ENCODE measurements around the gene TMEM61. TPM values are rescaled to one million over a fixed set of nuclear protein-coding genes. Genes with fewer than 3 reads are reported as not detected.
"Not testable (repeated sequence)": the region's sequence is repeated elsewhere in the genome, so short reads cannot be mapped to it uniquely, and the experiment has no call there.

The TMEM61 gene
- total RNA-seq, 1 donor from 2014 or later: not detected

DNA sequence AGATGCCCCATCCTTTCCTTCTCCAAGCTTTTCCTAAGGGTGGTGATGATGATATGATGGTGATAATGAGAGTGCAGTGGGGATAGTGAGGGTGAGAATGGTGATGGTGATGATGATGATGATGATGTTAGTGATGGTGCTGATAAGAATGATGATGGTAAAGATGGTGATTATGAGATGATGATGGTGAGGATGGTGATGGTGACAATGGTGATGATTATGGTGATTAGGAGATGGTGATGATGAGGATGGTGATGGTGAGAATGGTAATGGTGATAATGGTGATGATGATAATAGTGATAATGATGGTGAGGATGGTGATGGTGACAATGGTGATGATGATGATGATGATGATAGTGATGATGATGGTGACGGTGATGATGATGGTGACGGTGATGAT is 22.3 kb downstream of the TMEM61 start:
- DNase-seq: no peak

DNA sequence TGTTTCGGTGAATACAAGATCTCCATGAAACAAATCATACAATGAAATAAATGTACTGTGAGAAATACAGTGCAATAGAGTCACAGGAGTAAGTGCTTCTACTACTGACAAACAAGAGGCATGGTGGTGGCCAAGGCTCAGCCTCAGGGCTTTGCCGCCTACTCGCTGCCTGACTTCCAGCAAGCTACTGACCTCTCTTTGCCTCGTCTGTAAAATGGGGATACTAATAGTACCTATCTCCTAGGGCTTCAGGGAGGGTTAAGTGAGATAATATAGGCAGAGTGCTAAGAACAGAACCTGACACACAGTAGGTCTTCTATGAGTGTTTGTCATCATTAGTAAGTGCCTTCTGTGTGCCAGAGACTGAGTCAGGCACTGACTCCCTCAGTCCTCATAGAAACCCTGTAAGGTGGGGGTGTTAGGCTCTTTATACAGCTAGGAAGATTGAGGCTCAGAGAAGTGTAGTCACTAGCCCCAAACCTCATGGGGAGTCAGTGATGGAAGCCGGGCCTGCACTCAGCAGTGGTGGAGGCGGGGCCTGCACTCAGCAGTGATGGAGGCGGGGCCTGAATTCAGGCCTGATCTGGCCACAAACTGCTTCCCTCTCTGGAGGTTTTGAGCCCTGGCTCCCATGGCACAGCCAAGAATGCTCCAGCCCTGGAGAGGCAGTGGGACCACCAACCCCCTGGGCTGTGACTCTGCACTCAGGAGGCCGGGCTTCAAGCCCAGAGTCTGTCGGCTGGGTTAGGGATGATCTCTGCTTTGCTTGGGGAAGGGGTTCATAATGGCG is 25.1 kb downstream of the TMEM61 start:
- DNase-seq: no peak

DNA sequence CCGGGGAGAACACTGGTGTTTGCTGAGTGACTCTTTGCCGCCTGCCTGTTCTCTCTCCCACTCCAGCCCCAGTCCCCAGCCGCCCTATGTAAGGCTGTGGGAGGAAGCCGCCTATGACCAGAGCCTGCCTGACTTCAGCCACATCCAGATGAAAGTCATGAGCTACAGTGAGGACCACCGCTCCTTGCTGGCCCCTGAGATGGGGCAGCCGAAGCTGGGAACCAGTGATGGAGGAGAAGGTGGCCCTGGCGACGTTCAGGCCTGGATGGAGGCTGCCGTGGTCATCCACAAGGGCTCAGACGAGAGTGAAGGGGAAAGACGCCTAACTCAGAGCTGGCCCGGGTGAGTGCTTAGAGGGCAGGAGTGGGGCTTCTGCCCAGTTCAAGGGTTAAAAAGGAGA is 26.5 kb downstream of the TMEM61 start:
- DNase-seq: no peak

DNA sequence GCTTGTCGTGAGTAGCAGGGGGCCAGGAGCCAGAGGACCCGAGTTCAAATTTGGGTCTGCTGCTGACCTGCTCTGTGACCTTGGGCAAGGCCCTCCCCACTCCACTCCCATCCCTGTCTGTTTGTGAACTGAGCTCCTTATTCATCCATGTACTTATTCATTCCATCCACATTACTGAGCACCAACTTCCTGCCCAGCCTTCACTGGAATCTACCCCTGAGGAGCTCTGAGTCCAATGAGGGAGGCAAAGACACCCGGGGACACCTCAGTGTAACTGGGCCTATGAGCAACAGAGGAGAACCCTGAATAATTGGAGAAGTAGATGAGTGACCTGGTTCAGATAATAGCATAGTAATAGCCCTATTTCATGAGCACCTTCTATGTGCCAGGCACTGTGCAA is 27.2 kb downstream of the TMEM61 start:
- DNase-seq: no peak

DNA sequence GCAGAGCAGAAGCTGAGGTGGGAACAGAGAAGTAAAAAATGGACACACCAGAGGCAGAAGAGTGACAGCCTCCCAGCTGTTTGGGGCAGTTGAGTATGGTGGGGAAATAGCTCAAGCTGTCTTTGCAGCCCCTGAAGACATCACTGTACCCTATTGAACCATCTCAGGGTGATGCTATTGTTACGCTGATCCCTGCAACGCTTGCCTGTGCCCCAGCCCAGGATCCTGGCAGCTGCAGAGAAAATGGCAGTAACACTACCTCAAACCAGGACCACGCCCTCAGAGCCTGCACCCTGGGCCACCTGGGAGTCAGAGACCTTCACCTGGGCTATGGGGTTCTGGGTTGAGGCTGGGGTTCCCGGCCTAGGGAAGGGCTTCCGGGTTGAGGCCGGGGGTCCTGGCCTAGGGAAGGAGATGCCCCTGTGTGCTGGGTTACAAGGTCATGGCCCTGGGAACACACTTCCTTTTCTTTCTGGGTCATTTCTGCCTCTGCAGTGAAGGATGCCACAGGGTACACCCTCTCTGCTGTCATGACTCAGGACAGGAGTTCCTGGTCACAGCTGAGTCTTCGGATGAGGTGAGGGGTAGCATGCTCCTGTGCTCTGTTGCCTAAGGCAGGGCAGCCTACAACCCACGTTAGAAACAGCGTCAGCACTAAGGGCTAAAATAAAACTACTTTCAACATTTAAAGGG is 29.9 kb downstream of the TMEM61 start:
- DNase-seq: no peak

DNA sequence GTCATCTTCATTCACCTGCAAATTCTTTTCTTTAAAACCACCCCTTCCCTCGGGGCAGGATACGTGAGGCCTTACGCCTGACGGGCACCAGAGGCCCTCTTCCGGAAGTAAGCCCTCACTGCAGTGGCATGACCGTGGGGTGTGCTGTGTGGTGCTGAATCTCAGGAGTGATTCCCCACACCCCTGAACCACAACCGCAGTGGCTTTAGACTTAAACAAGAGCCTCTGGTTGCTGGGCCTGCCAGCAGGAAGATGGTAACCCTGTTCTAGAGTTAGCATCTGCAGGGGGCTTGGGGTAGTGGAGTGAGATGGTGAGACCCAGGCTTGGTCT is 30.4 kb downstream of the TMEM61 start:
- no peak for DNase-seq

DNA sequence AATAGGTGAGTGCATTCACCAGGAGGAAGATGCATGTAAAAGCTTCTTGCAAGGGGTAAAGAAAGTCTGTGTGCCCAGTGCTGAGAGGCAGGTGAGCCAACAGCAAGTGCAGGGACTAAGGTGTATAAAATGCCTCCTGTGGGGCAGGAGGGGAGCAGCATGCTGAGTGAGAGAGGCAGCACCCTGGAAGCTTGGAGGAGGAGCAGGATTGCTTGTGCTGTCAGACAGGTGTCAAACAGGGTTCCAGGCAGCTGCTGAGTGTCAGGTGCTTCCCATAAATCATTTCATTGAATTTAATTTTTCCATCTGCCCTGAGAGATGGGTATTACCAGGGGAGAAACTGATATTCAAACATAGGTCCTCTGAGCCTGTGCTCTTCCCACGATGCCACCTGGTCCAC is 32.2 kb downstream of the TMEM61 start:
- no peak for DNase-seq

DNA sequence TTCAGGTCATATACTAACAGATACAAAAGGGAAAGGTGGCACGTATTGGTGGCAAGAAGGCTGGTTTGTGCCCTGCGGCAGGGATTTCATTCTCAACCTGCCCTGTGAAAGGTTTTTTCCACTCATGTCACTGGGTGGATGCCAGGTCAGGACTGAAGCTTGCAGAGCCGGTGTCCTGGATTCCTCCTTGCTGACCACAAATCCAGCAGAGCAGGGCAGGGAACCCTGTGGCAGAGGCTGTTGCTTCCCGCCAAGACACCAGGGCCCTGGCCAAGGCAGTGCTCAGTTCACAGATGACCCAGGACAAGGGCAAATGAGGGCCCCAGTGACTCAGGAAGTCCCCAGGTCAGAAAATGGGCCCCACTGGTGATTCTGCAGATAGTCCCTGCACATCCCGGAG is 34.7 kb downstream of the TMEM61 start:
- no peak for DNase-seq

DNA sequence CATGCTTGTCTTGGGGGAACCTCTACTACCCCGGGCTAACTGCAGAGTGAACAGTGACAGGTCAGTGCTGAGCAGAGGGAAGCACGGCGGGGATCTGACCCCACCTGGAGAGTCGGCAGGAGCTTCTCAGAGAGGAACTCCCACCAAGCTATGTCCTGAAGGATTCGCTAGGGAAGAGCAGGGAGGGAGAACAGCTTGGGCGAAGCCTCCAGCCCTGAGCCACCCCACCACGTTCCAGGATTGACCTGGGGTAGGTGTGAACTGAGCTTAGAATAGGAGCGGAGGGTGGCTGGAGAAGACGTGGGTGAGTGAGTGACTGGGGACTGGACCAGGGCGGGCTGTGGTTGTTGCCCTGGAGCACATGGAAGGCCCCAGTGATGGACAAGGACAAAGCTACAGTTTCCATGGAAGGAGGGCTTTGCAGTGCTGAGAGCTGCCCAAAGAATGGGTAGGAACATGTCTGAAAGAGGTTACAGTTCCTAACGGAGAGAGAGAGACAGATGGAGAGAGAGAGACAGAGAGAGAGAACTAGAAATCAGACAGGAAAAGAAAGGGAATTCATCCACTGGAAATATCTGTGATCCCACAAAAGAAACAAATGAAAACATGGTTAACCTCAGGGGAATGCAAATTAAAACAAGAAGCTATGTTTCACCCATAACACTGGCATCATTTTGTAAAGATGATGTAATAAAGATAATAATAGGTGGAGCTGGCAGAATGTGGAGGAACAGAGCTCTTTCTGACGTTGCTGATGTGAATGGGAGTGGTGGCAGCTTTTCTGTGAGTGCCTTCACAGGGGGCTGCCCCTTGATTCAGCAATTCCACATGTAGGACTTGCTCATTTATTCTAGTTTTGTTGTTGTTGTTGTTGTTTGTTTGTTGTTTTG is 35.5 kb downstream of the TMEM61 start:
- DNase-seq: no peak

DNA sequence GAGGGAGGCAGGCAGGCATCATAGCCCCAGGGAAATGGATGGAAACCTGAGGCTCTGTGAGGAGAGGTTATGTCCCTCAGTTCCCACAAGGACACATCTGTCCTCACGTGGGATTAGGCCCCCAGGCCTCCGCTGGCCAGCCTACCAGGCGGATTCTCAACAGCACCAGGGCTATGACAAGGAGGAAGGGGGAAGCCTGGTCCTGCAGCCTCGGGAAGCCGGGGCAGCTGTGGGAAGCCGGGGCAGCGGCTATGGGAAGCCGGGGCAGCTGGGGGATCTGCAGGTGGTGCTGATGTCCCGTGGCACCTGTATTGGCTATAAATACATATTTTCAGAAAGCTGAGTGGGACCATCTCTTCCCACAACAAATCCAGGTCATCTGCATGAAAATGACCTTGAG is 38.0 kb downstream of the TMEM61 start:
- no peak for DNase-seq

DNA sequence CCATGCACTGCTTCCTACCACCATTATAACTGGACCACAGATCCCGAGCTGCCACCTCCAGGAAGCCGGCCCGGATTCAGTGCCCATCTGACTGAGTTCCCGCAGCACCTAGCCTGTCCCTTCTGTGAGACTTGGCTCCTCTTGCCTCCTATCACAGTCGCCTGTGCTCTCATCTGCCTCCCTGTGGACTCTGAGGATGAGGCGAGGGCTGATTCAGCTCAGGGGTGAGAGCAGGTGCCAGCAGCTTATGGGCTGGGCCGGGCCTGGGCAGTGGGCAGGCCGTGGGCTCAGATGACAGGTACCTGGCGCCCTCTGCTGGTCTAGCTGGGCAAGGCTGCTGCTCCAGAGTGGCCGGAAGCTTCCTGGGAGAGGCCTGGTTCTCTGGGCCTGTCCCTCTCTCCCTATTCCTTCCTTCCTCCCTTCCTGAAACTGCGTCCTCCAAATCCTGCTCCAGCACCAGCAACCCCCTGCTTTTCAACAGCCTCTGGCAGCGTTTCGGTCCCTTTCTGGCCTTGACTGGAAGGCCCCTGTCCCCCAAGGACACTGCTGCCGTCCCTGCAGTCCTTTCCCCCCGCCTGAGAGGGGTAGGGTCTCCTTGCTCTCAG is 41.6 kb downstream of the TMEM61 start:
- DNase-seq: peak; percentile 95

DNA sequence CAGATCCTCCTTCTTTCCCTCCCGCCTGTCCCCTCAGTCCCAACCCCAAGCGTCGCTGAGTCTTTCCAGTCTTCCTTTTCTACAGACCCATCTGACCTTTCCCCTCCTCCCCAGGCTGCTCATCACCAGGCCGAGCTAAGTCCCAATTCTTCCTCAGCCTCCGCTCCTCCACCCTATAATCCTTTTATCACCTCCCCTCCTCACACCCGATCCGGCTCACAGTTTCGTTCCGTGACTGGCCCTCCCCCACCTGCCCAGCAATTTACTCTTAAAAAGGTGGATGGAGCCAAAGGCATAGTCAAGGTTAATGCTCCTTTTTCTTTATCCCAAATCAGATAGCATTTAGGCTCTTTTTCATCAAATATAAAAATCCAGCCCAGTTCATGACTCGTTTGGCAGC is 43.7 kb downstream of the TMEM61 start:
- not testable (repeated sequence) for DNase-seq

DNA sequence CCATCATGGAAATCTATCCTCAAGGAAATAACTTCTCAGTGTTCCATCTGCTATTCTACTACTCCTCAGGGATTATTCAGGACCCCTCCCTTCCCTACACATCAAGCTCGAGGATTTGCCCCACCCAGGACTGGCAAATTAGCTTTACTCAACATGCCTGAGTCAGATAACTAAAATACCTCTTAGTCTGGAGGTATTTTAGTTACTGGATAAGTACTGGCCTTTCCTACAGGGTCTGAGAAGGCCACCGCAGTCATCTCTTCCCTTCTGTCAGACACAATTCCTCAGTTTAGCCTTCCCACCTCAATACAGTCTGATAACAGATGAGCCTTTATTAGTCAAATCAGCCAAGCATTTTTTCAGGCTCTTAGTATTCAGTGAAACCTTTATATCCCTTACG is 46.3 kb downstream of the TMEM61 start:
- not testable (repeated sequence) for DNase-seq

DNA sequence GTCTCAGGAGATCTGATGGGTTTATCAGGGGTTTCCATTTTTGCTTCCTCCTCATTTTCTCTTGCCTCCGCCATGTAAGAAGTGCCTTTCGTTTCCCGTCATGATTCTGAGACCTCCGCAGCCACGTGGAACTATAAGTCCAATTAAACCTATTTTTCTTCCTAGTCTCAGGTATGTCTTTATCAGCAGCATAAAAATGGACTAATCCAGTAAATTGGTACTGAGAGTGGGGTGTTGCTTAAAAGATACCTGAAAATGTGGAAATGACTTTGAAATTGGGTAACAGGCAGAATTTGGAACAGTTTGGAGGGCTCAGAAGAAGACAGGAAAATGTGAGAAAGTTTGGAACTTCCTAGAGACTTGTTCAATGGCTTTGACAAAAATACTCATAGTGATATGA is 50.7 kb downstream of the TMEM61 start:
- not testable (repeated sequence) for DNase-seq

DNA sequence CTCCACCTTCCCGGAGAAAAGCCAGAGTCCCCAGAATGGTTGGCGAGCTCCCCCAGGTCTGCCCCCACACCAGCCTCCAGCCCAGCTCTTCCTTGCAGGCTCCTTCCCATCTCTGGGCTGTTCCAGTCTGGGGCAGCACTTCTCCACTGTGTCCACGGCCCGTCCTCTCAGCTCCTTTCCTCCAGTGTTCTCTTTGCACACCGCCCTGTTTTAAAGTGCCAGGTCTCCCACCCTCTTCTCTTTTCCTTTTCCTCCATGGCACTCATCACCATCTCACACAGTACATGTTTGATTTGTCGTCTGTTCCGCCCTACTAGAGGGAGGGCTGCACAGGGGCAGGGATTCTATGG is 52.8 kb downstream of the TMEM61 start:
- DNase-seq: no peak

DNA sequence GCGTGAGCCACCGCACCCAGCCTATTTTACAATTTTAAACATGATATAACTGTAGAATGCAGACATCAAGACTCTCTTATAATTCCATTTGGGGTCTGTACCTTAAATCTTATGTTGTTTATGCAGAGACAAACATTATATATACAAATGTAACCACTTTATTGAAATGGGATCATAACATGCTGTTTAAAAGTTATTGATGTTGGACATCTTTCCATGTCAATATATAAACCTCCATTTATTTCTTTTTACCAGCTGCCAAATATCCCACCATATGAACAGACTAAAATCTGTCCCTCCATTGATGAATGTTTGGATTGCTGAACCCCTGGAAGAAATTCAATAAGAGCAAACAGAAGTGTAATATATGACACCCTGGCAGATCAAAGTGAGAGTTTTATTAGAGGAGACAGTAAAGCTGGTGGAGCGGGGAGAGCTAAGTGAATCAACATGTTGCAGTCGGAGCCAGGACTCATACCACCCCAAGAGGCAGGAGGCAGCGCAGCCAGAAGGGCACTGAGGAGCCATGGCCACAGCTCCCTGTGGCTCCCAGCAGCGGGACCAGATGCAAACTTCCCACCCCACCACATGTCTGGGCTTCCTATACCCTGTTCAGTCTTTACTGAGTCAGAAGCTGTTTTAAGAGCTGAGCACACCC is 54.2 kb downstream of the TMEM61 start:
- no peak for DNase-seq

DNA sequence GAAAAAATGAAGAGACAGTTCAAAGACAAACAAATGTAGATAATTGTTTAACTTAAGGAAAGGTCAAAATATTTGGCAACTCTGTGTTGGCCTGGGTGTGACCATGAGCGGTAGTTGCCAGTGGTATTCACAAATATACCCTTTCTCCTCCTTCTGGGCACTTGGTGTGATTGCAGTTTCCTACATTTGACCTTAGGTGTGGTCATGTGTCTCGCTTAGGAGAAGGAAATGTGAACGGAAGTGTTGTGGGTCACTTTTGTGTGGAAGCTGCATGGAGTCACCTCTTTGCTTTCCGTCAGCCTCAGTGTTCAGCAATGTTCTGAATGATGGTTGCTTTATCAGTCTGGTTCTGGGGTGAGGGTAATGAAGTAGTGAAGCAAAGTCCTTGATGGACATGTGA is 55.5 kb downstream of the TMEM61 start:
- DNase-seq: no peak

DNA sequence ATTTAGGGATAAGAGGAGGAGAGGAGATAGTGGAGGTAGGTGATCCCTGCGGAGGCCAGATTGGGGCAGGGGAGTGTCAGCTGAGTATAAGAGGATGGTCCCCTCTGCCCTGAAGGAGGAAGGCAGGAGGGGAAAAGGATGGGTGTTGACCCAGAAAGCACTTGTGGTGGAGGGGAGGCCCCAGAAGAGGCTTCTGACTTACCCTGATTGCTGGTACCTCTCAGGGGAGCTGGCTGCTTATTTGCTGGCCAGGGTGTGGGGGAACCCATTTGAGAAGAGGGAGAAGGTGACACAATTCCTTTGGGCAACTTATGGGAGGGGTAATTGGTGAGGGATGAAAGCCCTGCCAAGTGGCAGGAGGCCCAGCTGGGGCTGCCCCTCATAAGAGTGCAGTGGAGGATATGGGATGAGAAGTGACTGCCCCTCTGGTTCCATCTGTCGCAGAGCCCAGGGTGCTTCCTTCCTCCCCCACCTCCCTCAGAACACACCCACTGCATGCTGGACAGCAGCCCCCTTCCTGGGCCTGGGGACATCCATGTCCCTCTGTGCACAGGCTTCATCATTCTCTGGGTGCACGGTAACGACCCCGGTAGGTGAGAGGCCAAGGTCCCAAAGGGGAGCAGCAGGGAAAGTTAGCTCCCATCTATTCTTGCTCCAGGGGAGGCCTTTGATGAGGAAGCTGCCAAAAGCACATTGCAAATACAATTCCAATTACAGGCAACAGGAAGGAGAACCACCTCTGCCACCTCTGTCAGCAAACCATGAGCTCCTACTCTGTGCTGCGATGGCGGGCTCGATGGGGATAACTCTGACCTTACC is 57.5 kb downstream of the TMEM61 start:
- no peak for DNase-seq

DNA sequence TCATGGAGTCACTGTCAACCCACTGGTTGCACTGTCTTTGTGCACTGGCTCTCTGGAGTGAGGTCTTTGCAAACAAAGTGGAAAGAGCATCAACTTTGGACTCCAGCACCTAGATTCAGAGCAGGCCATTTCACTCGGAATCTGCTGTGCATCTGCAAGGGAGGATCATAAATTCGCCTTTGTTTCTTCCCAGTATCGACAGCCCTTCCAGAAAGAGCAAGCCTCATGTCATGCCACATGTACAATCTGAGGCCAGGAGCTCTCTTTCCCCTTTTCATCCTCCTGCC is 58.1 kb downstream of the TMEM61 start:
- no peak for DNase-seq

DNA sequence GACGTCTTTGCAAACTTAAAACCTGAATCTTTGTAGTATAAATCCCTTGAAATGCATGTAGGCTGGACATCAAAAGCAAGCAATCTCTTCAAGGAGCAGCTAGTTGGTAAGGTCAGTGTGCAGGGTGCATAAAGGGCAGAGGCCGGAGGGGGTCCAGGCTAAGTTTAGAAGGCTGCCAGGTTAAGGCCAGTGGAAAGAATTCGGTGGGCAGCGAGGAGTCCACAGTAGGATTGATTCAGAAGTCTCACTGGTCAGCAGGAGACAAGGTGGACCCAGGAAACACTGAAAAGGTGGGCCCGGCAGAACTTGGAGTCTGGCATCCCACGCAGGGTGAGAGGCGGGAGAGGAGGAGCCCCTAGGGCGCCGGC is 58.5 kb downstream of the TMEM61 start:
- DNase-seq: no peak

DNA sequence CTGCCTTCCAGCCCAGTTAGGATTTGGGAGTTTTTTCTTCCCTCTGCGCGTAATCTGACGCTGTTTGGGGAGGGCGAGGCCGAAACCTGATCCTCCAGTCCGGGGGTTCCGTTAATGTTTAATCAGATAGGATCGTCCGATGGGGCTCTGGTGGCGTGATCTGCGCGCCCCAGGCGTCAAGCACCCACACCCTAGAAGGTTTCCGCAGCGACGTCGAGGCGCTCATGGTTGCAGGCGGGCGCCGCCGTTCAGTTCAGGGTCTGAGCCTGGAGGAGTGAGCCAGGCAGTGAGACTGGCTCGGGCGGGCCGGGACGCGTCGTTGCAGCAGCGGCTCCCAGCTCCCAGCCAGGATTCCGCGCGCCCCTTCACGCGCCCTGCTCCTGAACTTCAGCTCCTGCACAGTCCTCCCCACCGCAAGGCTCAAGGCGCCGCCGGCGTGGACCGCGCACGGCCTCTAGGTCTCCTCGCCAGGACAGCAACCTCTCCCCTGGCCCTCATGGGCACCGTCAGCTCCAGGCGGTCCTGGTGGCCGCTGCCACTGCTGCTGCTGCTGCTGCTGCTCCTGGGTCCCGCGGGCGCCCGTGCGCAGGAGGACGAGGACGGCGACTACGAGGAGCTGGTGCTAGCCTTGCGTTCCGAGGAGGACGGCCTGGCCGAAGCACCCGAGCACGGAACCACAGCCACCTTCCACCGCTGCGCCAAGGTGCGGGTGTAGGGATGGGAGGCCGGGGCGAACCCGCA is 59.1 kb downstream of the TMEM61 start, which contains the start of gene PCSK9:
PCSK9 (plus strand) TSS at position 207 of the 741 bp plus-strand sequence; CDS start at position 497, 290 bp downstream.
- DNase-seq: peak; percentile 69

All from tongue (tissue), 2 donors.